ENCODE results near the gene PLXNA4. TPM values are rescaled to one million over a fixed set of nuclear protein-coding genes. Genes with fewer than 3 reads are reported as not detected.

PLXNA4 gene
- total and polyA plus RNA-seq, 4 donors, result 0.04 to 1.1 (median 0.41) TPM

DNA sequence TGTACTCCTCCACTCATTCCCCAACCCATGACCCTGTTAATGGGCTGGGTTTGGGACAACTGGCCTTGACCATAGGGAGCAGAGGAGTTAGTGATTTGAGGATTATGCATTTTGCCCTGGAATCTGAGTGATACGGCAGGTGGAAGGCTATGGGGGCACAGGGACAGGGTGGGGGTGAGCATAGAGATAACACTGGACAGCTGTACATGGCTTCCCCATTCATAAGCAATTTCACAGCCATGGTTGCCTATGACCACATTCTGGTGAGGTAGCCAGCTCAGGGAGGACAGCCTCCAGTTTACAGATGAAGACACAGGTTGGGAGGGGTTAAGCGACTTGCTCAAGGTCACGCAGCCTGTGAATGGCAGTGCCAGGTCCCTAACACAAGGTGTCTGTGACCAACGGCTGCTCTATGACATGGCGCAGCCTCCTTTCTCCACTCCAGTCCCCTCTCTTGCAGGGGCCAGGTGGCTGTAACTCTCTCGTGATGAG lies 319.5 kb downstream of the PLXNA4 start:
- 77% methylated on average over 6 of the region's 6 CpGs for WGBS
- Histone ChIP-seq H3K27ac (ENCODE audit: low read depth in 1 of 2, low read length in 2 of 2) (no peak overlapping the region), H3K27me3 (ENCODE audit: control insufficient read depth in 4 of 4, insufficient read depth in 4 of 4, low read length in 3 of 4) (no peaks in the 10 kb centered on the region), H3K9ac (ENCODE audit: low read depth in 1 of 2, low read length in 2 of 2) (no peak overlapping the region), H3K9me3 (ENCODE audit: control insufficient read depth in 4 of 4, low read length in 3 of 4) (no peaks in the 10 kb centered on the region), H3K4me1 (ENCODE audit: control insufficient read depth in 4 of 4, insufficient read depth in 4 of 4, low read length in 3 of 4) (peaks cover 0 to 14% (median 4%) of the 10 kb centered on the region in 4 donors), H3K36me3 (ENCODE audit: control insufficient read depth in 4 of 4, insufficient read depth in 3 of 4, low read depth in 1 of 4, low read length in 3 of 4) (no peaks in the 10 kb centered on the region), H3K4me3 (ENCODE audit: low read depth in 1 of 3, low read length in 3 of 3) (no peak overlapping the region)
- DNase-seq (ENCODE audit: low spot score), result no peak
- TF ChIP-seq GABPA (IDR thresholded peaks at IDR 0.05 in 1 of 2, conservative IDR thresholded peaks at IDR 0.05 in 1 of 2) (no peak), HNF4G (IDR thresholded peaks at IDR 0.05) (no peak), HNF4A (conservative IDR thresholded peaks at IDR 0.05) (no peak), SP1 (IDR thresholded peaks at IDR 0.05) (no peak), YY1 (IDR thresholded peaks at IDR 0.05) (no peak), TAF1 (conservative IDR thresholded peaks at IDR 0.05) (no peak), RAD21 (IDR thresholded peaks at IDR 0.05) (no peak), NR2F2 (IDR thresholded peaks at IDR 0.05) (no peak), FOXA1 (IDR thresholded peaks at IDR 0.05) (no peak), FOXA2 (IDR thresholded peaks at IDR 0.05) (no peak), EGR1 (IDR thresholded peaks at IDR 0.05; ENCODE audit: low read depth in 2 of 2) (no peak), RXRA (IDR thresholded peaks at IDR 0.05) (no peak), JUND (IDR thresholded peaks at IDR 0.05) (no peak)
- TF ChIP-seq, protein P1, sequence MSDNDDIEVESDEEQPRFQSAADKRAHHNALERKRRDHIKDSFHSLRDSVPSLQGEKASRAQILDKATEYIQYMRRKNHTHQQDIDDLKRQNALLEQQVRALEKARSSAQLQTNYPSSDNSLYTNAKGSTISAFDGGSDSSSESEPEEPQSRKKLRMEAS (IDR thresholded peaks at IDR 0.05), result no peak
- TF ChIP-seq, protein P2, sequence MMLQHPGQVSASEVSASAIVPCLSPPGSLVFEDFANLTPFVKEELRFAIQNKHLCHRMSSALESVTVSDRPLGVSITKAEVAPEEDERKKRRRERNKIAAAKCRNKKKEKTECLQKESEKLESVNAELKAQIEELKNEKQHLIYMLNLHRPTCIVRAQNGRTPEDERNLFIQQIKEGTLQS (IDR thresholded peaks at IDR 0.05), result no peak
- TF ChIP-seq, protein P3, sequence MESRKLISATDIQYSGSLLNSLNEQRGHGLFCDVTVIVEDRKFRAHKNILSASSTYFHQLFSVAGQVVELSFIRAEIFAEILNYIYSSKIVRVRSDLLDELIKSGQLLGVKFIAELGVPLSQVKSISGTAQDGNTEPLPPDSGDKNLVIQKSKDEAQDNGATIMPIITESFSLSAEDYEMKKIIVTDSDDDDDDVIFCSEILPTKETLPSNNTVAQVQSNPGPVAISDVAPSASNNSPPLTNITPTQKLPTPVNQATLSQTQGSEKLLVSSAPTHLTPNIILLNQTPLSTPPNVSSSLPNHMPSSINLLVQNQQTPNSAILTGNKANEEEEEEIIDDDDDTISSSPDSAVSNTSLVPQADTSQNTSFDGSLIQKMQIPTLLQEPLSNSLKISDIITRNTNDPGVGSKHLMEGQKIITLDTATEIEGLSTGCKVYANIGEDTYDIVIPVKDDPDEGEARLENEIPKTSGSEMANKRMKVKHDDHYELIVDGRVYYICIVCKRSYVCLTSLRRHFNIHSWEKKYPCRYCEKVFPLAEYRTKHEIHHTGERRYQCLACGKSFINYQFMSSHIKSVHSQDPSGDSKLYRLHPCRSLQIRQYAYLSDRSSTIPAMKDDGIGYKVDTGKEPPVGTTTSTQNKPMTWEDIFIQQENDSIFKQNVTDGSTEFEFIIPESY (IDR thresholded peaks at IDR 0.05), result no peak
- TF ChIP-seq, protein P4, sequence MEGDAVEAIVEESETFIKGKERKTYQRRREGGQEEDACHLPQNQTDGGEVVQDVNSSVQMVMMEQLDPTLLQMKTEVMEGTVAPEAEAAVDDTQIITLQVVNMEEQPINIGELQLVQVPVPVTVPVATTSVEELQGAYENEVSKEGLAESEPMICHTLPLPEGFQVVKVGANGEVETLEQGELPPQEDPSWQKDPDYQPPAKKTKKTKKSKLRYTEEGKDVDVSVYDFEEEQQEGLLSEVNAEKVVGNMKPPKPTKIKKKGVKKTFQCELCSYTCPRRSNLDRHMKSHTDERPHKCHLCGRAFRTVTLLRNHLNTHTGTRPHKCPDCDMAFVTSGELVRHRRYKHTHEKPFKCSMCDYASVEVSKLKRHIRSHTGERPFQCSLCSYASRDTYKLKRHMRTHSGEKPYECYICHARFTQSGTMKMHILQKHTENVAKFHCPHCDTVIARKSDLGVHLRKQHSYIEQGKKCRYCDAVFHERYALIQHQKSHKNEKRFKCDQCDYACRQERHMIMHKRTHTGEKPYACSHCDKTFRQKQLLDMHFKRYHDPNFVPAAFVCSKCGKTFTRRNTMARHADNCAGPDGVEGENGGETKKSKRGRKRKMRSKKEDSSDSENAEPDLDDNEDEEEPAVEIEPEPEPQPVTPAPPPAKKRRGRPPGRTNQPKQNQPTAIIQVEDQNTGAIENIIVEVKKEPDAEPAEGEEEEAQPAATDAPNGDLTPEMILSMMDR (IDR thresholded peaks at IDR 0.05; ENCODE audit: low read depth, low read length, missing input control), result no peak
- TF ChIP-seq, protein P5, sequence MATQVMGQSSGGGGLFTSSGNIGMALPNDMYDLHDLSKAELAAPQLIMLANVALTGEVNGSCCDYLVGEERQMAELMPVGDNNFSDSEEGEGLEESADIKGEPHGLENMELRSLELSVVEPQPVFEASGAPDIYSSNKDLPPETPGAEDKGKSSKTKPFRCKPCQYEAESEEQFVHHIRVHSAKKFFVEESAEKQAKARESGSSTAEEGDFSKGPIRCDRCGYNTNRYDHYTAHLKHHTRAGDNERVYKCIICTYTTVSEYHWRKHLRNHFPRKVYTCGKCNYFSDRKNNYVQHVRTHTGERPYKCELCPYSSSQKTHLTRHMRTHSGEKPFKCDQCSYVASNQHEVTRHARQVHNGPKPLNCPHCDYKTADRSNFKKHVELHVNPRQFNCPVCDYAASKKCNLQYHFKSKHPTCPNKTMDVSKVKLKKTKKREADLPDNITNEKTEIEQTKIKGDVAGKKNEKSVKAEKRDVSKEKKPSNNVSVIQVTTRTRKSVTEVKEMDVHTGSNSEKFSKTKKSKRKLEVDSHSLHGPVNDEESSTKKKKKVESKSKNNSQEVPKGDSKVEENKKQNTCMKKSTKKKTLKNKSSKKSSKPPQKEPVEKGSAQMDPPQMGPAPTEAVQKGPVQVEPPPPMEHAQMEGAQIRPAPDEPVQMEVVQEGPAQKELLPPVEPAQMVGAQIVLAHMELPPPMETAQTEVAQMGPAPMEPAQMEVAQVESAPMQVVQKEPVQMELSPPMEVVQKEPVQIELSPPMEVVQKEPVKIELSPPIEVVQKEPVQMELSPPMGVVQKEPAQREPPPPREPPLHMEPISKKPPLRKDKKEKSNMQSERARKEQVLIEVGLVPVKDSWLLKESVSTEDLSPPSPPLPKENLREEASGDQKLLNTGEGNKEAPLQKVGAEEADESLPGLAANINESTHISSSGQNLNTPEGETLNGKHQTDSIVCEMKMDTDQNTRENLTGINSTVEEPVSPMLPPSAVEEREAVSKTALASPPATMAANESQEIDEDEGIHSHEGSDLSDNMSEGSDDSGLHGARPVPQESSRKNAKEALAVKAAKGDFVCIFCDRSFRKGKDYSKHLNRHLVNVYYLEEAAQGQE (IDR thresholded peaks at IDR 0.05), result no peak
